GM23248 (cell line): ENCODE measurements around the gene KIF17. TPM values are rescaled to one million over a fixed set of nuclear protein-coding genes. Genes with fewer than 3 reads are reported as not detected.
A peak's percentile ranks its signal among the peaks of the same experiment; 100 is the strongest.

Experiments used
- DNase-seq: peaks from one replicate; pipeline ENCODE4 v3.0.0-alpha.2; 2015
- H2AFZ ChIP-seq: fragments of 200-600 bp; sonication (generic); 2 replicates; pipeline ENCODE4 v1.6.1; 2016; ENCODE audit warnings: antibody characterized with exemption
- H3F3A ChIP-seq: fragments of 200-600 bp; sonication (generic); 2 replicates; pipeline ENCODE4 v1.6.1; 2016; ENCODE audit warnings: mild to moderate bottlenecking, antibody characterized with exemption, mixed run types; ENCODE audit not compliant: insufficient read depth
- H3K27ac ChIP-seq: fragments of 200-600 bp; sonication (generic); 2 replicates; pipeline ENCODE4 v1.5.1; 2016; ENCODE audit warnings: mild to moderate bottlenecking
- H3K27me3 ChIP-seq: fragments of 200-600 bp; sonication (generic); replicated peaks from 2 replicates; pipeline ENCODE4 v1.6.1; 2016; ENCODE audit warnings: mild to moderate bottlenecking; ENCODE audit not compliant: insufficient read depth
- H3K36me3 ChIP-seq: fragments of 200-600 bp; sonication (generic); 2 replicates; pipeline ENCODE4 v1.6.1; 2016; ENCODE audit warnings: low read depth, mild to moderate bottlenecking
- H3K4me1 ChIP-seq: fragments of 200-600 bp; sonication (generic); 2 replicates; pipeline ENCODE4 v1.6.1; 2016; ENCODE audit warnings: mild to moderate bottlenecking; ENCODE audit not compliant: insufficient read depth
- H3K4me2 ChIP-seq: fragments of 200-600 bp; sonication (generic); one replicate; pipeline ENCODE4 v1.6.1; 2016; ENCODE audit warnings: mild to moderate bottlenecking; ENCODE audit not compliant: unreplicated experiment
- H3K4me3 ChIP-seq: fragments of 200-600 bp; sonication (generic); 2 replicates; pipeline ENCODE4 v1.5.1; 2016; ENCODE audit warnings: mild to moderate bottlenecking
- H3K79me2 ChIP-seq: fragments of 200-600 bp; sonication (generic); 2 replicates; pipeline ENCODE4 v1.6.1; 2016; ENCODE audit warnings: mild to moderate bottlenecking; ENCODE audit not compliant: insufficient read depth
- H3K9ac ChIP-seq: fragments of 200-600 bp; sonication (generic); 2 replicates; pipeline ENCODE4 v1.6.1; 2016; ENCODE audit warnings: mild to moderate bottlenecking
- H3K9me2 ChIP-seq: fragments of 200-600 bp; sonication (generic); 2 replicates; pipeline ENCODE4 v1.6.1; 2016; ENCODE audit warnings: mixed run types, mild to moderate bottlenecking, moderate library complexity; ENCODE audit not compliant: insufficient read depth
- H3K9me3 ChIP-seq: fragments of 200-600 bp; sonication (generic); one replicate; pipeline ENCODE4 v1.6.1; 2017; ENCODE audit warnings: low read depth
- H4K20me1 ChIP-seq: fragments of 200-600 bp; sonication (generic); 2 replicates; pipeline ENCODE4 v1.6.0; 2016; ENCODE audit not compliant: insufficient read depth
- EZH2 ChIP-seq: fragments of 200-600 bp; sonication (generic); IDR thresholded peaks from 2 replicates; pipeline ENCODE4 v1.6.1; 2018; ENCODE audit warnings: antibody characterized with exemption, mild to moderate bottlenecking; ENCODE audit not compliant: insufficient read depth, poor library complexity, severe bottlenecking
- EZH2phosphoT487 ChIP-seq: fragments of 200-600 bp; sonication (generic); IDR thresholded peaks from 2 replicates; pipeline ENCODE4 v1.6.1; 2018; ENCODE audit warnings: antibody characterized with exemption, moderate library complexity, mild to moderate bottlenecking, low read depth; ENCODE audit not compliant: insufficient read depth
- WGBS, 2 experiments: methylation state at CpG; one replicate each; pipeline ENCODE4 v1.1.6; 2015 to 2017; ENCODE audit warnings: low lambda C conversion rate in 2 of 2, low coverage in 1 of 2; ENCODE audit errors: missing lambda C conversion rate in 2 of 2; 5-methylcytosine and 5-hydroxymethylcytosine counted together
- in situ Hi-C: fragments of 300-500 bp; cut with MboI; formaldehyde crosslinking; loops from 2 replicates; pipeline ENCODE4 v1.15.0; 2020
- polyA plus RNA-seq: library from polyadenylated mRNA; unstranded; fragments of >200 nt; fragmentation: Nextera tagmentation; extraction: Ambion mirVana; gene quantifications from 2 replicates; pipeline ENCODE4 v1.2.1, GENCODE V29; 2016
- total RNA-seq: library from RNA; depleted of rRNA; stranded (reverse); fragments of >200 nt; shearing (Covaris generic); gene quantifications from 2 replicates; pipeline ENCODE4 v1.2.3, GENCODE V29; 2014

KIF17 gene
- total and polyA plus RNA-seq, 2 experiments from 2014 or later: 0.11 to 0.31 TPM

GRCh38 chr1:20725189-20726117, 7.6 kb upstream of the KIF17 start:
- Histone ChIP-seq H3K9ac (no peak overlapping the region), H3K9me2 (no peaks in the 10 kb centered on the region), H3K4me3 (no peak overlapping the region), H3K27ac (no peak overlapping the region), H4K20me1 (no peaks in the 10 kb centered on the region), H2AFZ (no peak overlapping the region), H3K27me3 (peaks cover 12% of the 10 kb centered on the region), H3K4me2 (no peak overlapping the region), H3K79me2 (no peaks in the 10 kb centered on the region), H3F3A (no peaks in the 10 kb centered on the region), H3K9me3 (no peaks in the 10 kb centered on the region), H3K4me1 (no peaks in the 10 kb centered on the region), H3K36me3 (no peaks in the 10 kb centered on the region)
- DNase-seq: peak; percentile 76
- no peak for TF ChIP-seq EZH2
- TF ChIP-seq EZH2phosphoT487: no peak
- in situ Hi-C loops: no loop called here
- 75 to 77% methylated on average over 26 to 28 of the region's 29 CpGs for WGBS, 2 experiments

- H3K4me2 ChIP-seq: no peak overlapping the region
- no peak overlapping the region for H3K27ac ChIP-seq
- 0 out of 2 replicates have a peak, but pooled peaks cover 3% of the 10 kb centered on the region for H3F3A ChIP-seq
- no peak overlapping the region for H3K4me3 ChIP-seq
- WGBS, 2 experiments: 94 to 95% methylated on average over 17 of the region's 17 CpGs
- DNase-seq: no peak
- in situ Hi-C loops: no loop called here
- no peaks in the 10 kb centered on the region for H3K9me3 ChIP-seq
- no peak overlapping the region for H2AFZ ChIP-seq
- H3K9ac ChIP-seq: no peak overlapping the region
- H3K4me1 ChIP-seq: no peaks in the 10 kb centered on the region
- H3K36me3 ChIP-seq: no peaks in the 10 kb centered on the region
- H3K79me2 ChIP-seq: no peaks in the 10 kb centered on the region
- no peak for TF ChIP-seq EZH2phosphoT487
- TF ChIP-seq EZH2: no peak
- peaks cover 4% of the 10 kb centered on the region for H3K27me3 ChIP-seq
- no peaks in the 10 kb centered on the region for H3K9me2 ChIP-seq
- no peaks in the 10 kb centered on the region for H4K20me1 ChIP-seq
Measured at GRCh38 chr1:20724364-20725188, 6.8 kb upstream of the KIF17 start.

- H3K36me3 ChIP-seq: no peaks in the 10 kb centered on the region
- no peak overlapping the region for H3K4me2 ChIP-seq
- DNase-seq: no peak
- H3K9me2 ChIP-seq: no peaks in the 10 kb centered on the region
- H4K20me1 ChIP-seq: no peaks in the 10 kb centered on the region
- H3K27ac ChIP-seq: no peak overlapping the region
- H3K79me2 ChIP-seq: no peaks in the 10 kb centered on the region
- no peak overlapping the region for H2AFZ ChIP-seq
- H3K4me3 ChIP-seq: no peak overlapping the region
- H3F3A ChIP-seq: 0 out of 2 replicates have a peak, but pooled peaks cover 3% of the 10 kb centered on the region
- no peaks in the 10 kb centered on the region for H3K27me3 ChIP-seq
- TF ChIP-seq EZH2 (no peak), EZH2phosphoT487 (no peak)
- H3K4me1 ChIP-seq: no peaks in the 10 kb centered on the region
- 93 to 94% methylated on average over 35 of the region's 35 CpGs for WGBS, 2 experiments
- in situ Hi-C loops: no loop called here
- H3K9me3 ChIP-seq: no peaks in the 10 kb centered on the region
- no peak overlapping the region for H3K9ac ChIP-seq
Measured at GRCh38 chr1:20723537-20724363, 5.9 kb upstream of the KIF17 start.

- TF ChIP-seq EZH2phosphoT487 (no peak), EZH2 (no peak)
- H3K4me3 ChIP-seq: no peak overlapping the region
- in situ Hi-C loops: no loop called here
- 96 to 97% methylated on average over 4 of the region's 4 CpGs for WGBS, 2 experiments
- no peak overlapping the region for H3K4me2 ChIP-seq
- no peaks in the 10 kb centered on the region for H3K4me1 ChIP-seq
- H3K27me3 ChIP-seq: no peaks in the 10 kb centered on the region
- no peaks in the 10 kb centered on the region for H3K9me3 ChIP-seq
- H4K20me1 ChIP-seq: no peaks in the 10 kb centered on the region
- no peak for DNase-seq
- no peaks in the 10 kb centered on the region for H3K9me2 ChIP-seq
- no peak overlapping the region for H2AFZ ChIP-seq
- no peaks in the 10 kb centered on the region for H3K36me3 ChIP-seq
- no peak overlapping the region for H3K27ac ChIP-seq
- no peak overlapping the region for H3K9ac ChIP-seq
- H3K79me2 ChIP-seq: no peaks in the 10 kb centered on the region
- 0 out of 2 replicates have a peak, but pooled peaks cover 3% of the 10 kb centered on the region for H3F3A ChIP-seq
Measured at GRCh38 chr1:20723159-20723536, 5.3 kb upstream of the KIF17 start.
